ENCODE measurements around the gene DENND4C.

- TF ChIP-seq ZNF621 (tag by site-specific recombination; IDR thresholded peaks at IDR 0.05) (no peak), YY1 (tag by site-specific recombination; IDR thresholded peaks at IDR 0.05) (no peak), ZNF398 (tag by site-specific recombination; IDR thresholded peaks at IDR 0.05) (no peak), INSM2 (tag by site-specific recombination; IDR thresholded peaks at IDR 0.05) (no peak), KLF10 (tag by site-specific recombination; IDR thresholded peaks at IDR 0.05) (no peak)
These were observed 27.4 kb upstream of the DENND4C start for GRCh38 chr9:19203058-19203457.
